WERI-Rb-1 (cell line): ENCODE data around the gene TGFBRAP1.
A peak's percentile ranks its signal among the peaks of the same experiment; 100 is the strongest.

Experiments
- DNase-seq: peaks from one replicate; pipeline ENCODE4 v3.0.0-alpha.2; 2020
- H3K27ac ChIP-seq: fragments of 250-450 bp; sonication (Bioruptor Pico); 2 replicates; pipeline ENCODE4 v1.5.1; 2020; ENCODE audit warnings: mild to moderate bottlenecking, moderate library complexity
- H3K27me3 ChIP-seq: fragments of 250-450 bp; sonication (Bioruptor Pico); 2 replicates; pipeline ENCODE4 v1.5.1; 2021; ENCODE audit warnings: mild to moderate bottlenecking, low read depth, moderate library complexity; ENCODE audit not compliant: insufficient read depth, severe bottlenecking
- H3K36me3 ChIP-seq: fragments of 250-450 bp; sonication (Bioruptor Pico); 2 replicates; pipeline ENCODE4 v1.5.1; 2020; ENCODE audit warnings: mild to moderate bottlenecking, moderate library complexity
- H3K4me3 ChIP-seq: 2 replicates; pipeline ENCODE4 v1.5.1; 2011; ENCODE audit warnings: low read depth, mild to moderate bottlenecking, control low read depth, low read length
- H3K9me3 ChIP-seq: fragments of 250-450 bp; sonication (Bioruptor Pico); 2 replicates; pipeline ENCODE4 v1.5.1; 2021; ENCODE audit warnings: mild to moderate bottlenecking, moderate library complexity; ENCODE audit not compliant: severe bottlenecking
- TF ChIP-seq, protein P1 (sequence below): IDR thresholded peaks from 2 replicates; pipeline ENCODE4 v1.5.1; 2011; ENCODE audit warnings: low read depth, mild to moderate bottlenecking, control low read depth, inconsistent platforms, low read length

TGFBRAP1 gene

DNA sequence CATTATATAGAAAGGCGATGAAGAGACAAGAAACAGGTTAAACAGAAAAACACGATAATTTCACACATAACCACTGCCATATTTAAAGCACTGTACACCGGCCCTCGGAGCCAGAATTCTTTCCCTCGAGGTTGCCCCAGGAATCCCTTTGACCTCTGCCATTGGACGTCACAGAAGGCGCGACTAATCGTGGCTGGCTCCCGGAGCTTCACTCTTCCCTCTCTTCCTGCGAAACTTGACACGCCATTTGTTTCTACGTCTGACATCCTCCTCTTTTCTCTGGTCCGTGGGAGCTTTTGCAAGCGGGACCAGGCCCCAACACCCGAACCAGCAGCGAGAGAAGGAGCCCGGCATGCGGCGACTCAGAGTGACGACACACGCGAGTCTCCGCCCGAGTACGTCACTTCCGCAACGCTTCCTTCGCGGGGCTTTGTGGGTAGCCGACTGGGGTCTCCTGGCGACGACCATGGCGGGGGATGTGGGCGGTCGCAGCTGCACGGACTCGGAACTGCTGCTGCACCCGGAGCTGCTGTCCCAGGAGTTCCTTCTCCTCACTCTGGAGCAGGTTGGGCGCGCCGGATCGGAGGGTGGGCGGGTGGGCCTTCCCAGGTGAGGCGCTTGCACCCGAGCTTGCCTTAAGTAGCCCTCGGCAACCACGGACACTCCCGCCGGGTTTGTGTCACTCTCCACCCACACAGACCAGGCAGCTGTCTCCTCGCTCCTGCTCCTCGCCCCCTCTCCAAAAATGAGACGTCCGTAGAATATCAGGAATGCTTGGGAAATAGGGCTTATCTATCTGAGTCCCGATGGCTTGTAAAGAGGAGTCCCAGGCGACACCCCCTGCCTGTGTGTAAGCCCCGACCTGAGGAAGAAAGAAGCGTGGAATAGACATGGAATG is 7.8 kb upstream of the TGFBRAP1 start, which contains the start of gene C2orf49:
TSS of gene C2orf49 (plus strand) at position 419 of the 898 bp plus-strand sequence. CDS start at position 467, 48 bp downstream.
- H3K9me3 ChIP-seq = no peaks in the 10 kb centered on the region
- peak; percentile 87 for DNase-seq
- H3K27me3 ChIP-seq = no peaks in the 10 kb centered on the region
- H3K36me3 ChIP-seq = peaks cover 32% of the 10 kb centered on the region
- H3K4me3 ChIP-seq = peak within 1 kb of the TSS; percentile 100
- peak within 1 kb of the TSS; percentile 99 for H3K27ac ChIP-seq
- TF ChIP-seq, protein P1, sequence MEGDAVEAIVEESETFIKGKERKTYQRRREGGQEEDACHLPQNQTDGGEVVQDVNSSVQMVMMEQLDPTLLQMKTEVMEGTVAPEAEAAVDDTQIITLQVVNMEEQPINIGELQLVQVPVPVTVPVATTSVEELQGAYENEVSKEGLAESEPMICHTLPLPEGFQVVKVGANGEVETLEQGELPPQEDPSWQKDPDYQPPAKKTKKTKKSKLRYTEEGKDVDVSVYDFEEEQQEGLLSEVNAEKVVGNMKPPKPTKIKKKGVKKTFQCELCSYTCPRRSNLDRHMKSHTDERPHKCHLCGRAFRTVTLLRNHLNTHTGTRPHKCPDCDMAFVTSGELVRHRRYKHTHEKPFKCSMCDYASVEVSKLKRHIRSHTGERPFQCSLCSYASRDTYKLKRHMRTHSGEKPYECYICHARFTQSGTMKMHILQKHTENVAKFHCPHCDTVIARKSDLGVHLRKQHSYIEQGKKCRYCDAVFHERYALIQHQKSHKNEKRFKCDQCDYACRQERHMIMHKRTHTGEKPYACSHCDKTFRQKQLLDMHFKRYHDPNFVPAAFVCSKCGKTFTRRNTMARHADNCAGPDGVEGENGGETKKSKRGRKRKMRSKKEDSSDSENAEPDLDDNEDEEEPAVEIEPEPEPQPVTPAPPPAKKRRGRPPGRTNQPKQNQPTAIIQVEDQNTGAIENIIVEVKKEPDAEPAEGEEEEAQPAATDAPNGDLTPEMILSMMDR = no peak

DNA sequence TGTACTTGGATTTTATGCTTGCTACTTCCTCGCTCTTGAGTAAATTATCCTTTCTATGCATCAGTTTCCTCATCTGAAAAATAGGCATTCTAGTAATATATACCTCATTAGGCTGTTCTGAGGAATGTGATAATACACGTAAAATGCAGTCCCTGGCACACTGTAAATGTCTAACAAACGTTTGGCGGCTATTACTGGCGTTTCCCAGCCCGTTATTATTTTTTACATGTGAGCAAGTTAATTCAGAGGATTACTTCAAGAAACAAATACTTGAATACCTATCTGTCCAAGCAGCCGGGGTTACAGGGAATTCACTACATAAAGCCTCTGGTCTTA is 7.2 kb upstream of the TGFBRAP1 start:
- Histone ChIP-seq H3K9me3 (no peaks in the 10 kb centered on the region), H3K27me3 (no peaks in the 10 kb centered on the region), H3K36me3 (peaks cover 26% of the 10 kb centered on the region), H3K27ac (peak overlapping the region; percentile 99), H3K4me3 (peak overlapping the region; percentile 100)
- TF ChIP-seq, protein P1 = no peak
- DNase-seq = no peak

DNA sequence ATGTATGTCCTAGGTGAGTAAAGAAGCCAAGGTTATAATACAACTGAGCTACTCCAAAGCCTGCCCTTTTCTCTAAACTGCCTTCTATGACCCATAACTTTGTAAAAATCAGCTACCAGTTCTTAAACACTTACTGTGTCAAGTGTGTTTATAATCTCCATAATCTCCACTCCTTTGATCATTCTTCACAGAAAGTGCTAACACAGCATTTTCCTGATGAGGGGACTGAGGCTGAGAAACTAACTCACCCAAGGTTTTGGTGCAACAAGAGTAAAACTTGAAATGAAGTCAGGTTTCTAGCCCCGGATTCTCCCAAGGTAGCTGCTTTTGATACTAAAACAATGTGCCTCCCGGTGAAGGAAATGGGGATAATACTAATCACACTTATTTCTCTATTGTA is 5.9 kb upstream of the TGFBRAP1 start:
- no peak overlapping the region for H3K4me3 ChIP-seq
- no peak overlapping the region for H3K27ac ChIP-seq
- TF ChIP-seq, protein P1 = no peak
- peaks cover 13% of the 10 kb centered on the region for H3K36me3 ChIP-seq
- no peaks in the 10 kb centered on the region for H3K9me3 ChIP-seq
- H3K27me3 ChIP-seq = no peaks in the 10 kb centered on the region
- DNase-seq = no peak

DNA sequence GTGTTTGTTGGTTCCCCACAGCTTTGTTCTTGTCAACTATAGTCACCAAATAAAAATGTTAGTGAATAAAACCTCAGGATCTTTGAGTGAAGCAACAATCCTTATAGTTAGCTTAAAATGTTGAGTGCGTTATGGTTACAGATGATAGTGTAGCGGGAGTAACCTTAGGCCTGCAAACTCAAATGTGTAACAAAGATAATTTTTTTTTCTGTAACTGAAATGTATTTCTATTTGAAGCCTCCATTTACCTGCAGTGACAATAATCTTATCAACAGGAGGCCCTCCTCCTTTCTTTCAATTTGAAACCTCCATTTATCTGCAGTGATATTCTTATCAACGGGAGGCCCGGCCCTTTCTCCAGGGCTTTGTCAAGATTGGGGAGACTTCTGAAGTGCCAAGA is 4.7 kb upstream of the TGFBRAP1 start:
- TF ChIP-seq, protein P1 = no peak
- H3K9me3 ChIP-seq = no peaks in the 10 kb centered on the region
- H3K4me3 ChIP-seq = no peak overlapping the region
- H3K27ac ChIP-seq = no peak overlapping the region
- peaks cover under 1% of the 10 kb centered on the region; the same call in 1 of the 2 replicates for H3K36me3 ChIP-seq
- no peaks in the 10 kb centered on the region for H3K27me3 ChIP-seq
- DNase-seq = no peak

DNA sequence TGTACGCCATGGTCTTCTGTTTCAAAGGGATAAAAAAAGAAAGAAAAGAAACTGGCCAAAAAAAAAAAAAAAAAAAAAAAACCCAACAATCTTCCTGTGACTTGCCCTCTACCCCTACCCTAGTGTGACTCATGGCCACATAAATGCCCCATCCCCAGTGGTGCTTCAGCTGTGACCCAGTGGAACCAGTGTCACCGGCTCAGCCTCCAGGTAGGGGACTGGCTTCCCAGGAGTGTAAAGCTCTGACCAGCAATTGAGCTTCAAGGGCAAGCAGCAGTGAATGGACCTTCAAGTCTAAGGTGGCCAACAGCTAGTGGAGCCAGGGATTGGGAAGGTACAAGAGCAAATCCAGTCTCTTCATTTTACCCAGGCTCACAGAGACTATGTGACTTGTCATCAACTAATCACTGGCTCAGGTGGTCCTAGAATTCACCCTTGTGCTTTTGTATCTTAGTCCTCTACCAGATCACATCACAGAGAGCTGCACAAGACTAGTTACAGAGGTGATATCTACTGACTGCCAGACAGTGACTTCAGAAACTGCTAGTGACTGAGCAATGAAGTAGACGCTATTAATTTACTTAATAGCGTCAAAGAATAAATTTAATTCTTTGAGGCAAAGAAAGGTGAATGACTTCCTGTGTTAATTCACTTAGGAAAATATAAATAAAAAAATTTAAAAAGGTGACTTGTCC is 1.3 kb upstream of the TGFBRAP1 start:
- TF ChIP-seq, protein P1 = no peak
- Histone ChIP-seq H3K27me3 (no peaks in the 10 kb centered on the region), H3K36me3 (peaks cover 2% of the 10 kb centered on the region; the same call in 1 of the 2 replicates), H3K27ac (no peak overlapping the region), H3K4me3 (no peak overlapping the region; the same call in 1 of the 2 replicates), H3K9me3 (no peaks in the 10 kb centered on the region)
- DNase-seq = no peak
